GM18508 (cell line): ENCODE measurements around the gene MTA3.
"Not testable (repeated sequence)": the region's sequence is repeated elsewhere in the genome, so short reads cannot be mapped to it uniquely, and the experiment has no call there.

ENCODE experiments used
- ATAC-seq: cut with Tn5 transposase; IDR thresholded peaks from one replicate; pipeline ENCODE4 v1.9.1; 2021; ENCODE audit warnings: moderate number of reproducible peaks; ENCODE audit not compliant: insufficient read depth, unreplicated experiment

The MTA3 gene

DNA sequence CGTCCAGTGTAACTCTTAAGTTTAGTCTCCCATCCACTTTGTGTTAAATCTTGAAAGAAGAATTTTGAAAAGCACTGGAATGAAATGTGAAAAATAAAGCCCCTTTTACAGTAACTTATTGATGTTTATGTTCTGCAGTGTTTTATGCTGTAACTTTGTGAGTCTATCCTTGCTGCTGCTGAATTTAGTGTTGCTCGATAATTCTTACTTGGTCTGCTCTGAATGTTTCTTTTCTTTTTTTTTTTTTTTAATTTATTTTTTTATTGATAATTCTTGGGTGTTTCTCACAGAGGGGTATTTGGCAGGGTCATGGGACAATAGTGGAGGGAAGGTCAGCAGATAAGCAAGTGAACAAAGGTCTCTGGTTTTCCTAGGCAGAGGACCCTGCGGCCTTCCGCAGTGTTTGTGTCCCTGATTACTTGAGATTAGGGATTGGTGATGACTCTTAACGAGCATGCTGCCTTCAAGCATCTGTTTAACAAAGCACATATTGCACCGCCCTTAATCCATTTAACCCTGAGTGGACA lies 36.0 kb downstream of the MTA3 start:
- not testable (repeated sequence) for ATAC-seq

DNA sequence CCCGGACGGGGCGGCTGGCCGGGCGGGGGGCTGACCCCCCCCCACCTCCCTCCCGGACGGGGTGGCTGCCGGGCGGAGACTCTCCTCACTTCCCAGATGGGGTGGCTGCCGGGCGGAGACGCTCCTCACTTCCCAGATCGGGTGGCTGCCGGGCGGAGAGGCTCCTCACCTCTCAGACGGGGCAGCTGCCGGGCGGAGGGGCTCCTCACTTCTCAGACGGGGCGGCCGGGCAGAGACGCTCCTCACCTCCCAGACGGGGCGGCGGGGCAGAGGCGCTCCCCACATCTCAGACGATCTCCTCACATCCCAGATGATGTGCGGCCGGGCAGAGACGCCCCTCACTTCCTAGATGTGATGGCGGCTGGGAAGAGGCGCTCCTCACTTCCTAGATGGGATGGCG lies 37.7 kb downstream of the MTA3 start:
- ATAC-seq: not testable (repeated sequence)

GRCh38 chr2:42607101-42607637 lies 38.7 kb downstream of the MTA3 start:
- no peak for ATAC-seq

GRCh38 chr2:42613281-42614064 lies 45.0 kb downstream of the MTA3 start:
- ATAC-seq: no peak

GRCh38 chr2:42614838-42615237 lies 46.4 kb downstream of the MTA3 start:
- ATAC-seq: no peak

- ATAC-seq: no peak
Measured at GRCh38 chr2:42618116-42618515, 49.7 kb downstream of the MTA3 start.

DNA sequence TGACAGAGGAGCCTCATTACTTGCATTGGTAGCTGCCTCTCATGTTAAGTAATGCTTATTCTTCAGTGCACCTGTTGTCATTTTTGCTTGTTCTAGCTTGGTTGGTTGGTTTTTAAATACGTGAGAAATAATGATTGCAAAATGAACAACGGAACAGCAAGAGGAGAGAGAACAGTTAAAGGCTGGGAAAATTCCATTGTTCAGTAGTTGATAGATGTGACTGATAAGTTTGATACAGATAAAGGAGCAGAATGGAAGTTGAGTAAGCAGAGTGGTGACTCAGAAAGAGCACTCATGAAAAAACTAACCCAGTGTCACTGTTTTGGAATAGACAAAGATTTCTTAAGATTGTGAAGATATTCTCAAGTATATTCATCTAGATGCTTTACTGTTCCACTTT lies 50.5 kb downstream of the MTA3 start:
- no peak for ATAC-seq

GRCh38 chr2:42621626-42622025 lies 53.2 kb downstream of the MTA3 start:
- ATAC-seq: not testable (repeated sequence)

GRCh38 chr2:42622943-42623676 lies 54.7 kb downstream of the MTA3 start:
- no peak for ATAC-seq

GRCh38 chr2:42624047-42624446 lies 55.6 kb downstream of the MTA3 start:
- ATAC-seq: no peak

DNA sequence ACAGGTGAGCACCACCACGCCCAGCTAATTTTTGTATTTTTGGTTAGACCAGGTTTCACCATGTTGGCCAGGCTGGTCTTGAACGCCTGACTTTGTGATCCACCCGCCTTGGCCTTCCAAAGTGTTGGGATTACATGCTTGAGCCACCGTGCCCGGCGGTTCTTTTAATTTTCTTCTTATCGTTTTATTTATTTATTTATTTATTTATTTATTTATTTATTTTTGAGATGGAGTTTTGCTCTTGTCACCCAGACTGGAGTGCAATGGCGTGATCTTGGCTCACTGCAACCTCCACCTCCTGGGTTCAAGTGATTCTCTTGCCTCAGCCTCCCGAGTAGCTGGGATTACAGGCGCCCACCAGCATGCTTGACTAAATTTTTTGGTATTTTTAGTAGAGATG lies 59.6 kb downstream of the MTA3 start:
- ATAC-seq: not testable (repeated sequence)

DNA sequence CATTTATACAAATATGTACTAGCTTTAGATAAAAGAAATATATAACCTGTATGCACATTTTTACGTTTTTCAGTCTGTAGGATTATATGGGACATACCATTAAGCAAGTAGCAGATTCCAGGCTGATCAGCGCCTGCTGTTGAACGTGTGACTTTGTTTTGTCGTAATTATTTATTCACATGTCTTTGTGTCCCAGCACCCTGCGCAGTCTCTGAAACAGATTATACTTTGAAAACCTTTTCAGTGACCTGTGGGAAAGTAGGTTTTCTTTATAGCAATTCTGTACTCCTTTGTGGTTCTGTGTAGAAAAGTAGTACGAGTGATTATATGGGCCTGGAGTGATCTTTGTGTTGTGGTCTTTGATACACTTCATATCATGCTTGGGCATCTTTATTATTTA lies 68.5 kb downstream of the MTA3 start:
- no peak for ATAC-seq

DNA sequence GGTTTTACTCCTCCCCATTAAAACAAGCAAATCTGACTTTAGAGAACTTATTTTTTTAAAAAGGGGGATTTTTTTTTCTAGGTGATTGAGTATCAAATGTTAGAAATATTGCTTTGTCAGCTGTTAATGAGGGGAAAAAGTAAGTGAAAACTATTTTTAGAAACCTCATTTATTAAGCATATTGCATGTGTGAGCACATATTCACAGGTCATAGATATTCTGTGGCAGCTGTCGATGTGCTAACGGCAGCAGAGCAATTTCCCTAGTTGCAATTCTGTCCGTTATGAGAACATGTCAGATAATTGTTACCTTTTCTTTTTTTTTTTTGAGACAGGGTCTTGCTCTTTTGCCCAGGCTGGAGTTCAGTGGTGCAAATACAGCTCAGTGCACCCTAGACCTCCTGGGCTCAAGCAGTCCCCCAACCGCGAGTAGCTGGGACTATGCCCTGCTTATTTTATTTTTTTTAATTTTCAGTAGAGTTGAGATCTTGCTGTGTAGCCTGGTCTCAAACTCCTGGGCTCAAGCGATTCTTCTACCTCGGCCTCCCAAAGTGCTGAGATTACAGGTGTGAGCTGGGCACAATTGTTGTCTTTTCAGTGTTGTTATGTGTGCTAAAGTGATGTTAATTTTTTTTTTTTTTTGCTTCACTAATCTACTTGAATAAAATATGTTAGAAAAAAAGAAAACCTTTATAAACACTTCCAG lies 69.8 kb downstream of the MTA3 start:
- no peak for ATAC-seq

DNA sequence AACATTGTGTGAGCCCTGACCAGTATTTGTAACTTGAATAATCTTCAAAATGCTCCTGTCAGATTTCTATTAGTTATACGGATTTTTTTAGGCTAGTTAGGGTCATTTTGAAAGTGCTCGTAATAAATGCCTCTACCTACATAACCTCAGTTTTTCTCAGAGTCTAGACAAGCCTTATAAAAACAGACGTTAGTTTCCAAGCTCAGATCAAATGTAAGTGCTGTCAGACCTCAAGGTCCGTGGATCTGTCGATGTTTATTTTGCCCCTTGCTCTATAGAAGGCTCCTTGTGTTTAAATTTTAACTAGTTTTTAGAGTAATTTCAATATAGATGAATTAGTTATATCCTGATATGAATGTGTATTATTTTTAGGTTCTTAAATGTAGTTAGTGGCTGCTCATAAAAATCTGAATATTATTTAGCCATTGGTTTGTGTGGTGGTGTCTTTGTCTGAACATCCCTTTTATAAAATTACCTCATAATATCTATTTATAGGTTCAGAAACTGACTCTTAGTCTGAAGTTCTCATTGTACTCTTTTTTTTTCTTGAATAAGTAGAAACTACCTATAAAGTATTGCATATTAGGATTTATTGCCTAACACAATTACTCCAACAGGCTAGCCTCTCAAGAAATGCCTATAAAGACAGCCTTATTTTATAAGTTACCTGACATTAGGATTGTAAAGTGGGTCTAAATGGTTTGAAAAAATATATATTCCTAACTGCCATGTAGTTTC lies 71.1 kb downstream of the MTA3 start:
- no peak for ATAC-seq

DNA sequence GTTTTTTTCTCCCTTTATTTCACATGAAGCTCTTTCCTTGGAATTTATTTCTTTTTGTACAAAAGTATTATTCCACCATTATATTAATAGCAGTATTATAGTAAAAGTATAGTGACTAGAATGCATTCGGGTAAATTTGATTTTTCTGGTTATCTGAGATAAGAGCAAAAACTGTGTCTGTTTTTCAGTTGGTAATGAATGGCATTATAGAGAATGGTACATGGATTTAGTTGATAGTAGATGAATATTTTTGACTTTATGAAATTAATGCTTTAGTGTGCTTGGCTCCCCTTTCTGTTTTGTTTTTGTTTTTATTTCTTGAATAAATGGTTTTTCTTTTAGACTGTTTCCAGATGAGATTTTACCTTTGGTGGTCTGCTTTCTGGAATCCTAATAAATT lies 71.8 kb downstream of the MTA3 start:
- ATAC-seq: no peak

DNA sequence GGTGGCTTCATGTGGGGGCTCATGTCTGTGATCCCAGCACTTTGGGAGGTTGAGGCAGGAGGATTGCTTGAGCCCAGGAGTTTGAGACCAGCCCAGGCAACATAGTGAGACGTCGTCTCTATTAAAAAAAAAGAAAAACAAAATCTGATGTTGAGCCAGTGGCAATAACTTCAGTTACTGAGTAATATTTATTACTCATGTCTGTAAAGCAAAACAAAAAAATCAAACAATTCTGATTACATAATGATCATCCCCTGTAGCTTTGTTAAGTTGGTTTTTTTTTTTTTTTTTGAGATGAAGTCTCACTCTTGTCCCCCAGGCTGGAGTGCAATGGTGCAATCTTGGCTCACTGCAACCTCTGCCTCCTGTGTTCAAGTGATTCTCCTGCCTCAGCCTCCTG lies 73.9 kb downstream of the MTA3 start:
- not testable (repeated sequence) for ATAC-seq

- ATAC-seq: no peak
Measured at GRCh38 chr2:42645551-42645950, 77.1 kb downstream of the MTA3 start.

DNA sequence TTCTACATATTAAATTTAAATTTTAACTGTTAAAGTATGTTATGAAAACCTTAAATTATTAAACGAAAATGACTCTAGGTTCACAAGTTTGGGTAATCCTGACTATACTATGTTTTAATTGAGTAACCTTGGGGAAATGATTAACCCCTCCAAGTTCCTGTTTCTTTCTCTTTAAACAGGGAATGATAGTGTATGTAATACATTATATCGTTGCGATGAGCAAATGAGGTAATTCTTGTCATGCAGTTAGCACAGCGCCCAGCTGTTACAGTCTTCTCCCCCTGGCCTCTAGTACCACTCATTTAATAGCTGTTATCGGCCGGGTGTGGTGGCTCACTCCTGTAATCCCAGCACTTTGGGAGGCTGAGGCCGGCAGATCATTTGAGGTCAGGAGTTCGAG lies 80.4 kb downstream of the MTA3 start:
- ATAC-seq: no peak

DNA sequence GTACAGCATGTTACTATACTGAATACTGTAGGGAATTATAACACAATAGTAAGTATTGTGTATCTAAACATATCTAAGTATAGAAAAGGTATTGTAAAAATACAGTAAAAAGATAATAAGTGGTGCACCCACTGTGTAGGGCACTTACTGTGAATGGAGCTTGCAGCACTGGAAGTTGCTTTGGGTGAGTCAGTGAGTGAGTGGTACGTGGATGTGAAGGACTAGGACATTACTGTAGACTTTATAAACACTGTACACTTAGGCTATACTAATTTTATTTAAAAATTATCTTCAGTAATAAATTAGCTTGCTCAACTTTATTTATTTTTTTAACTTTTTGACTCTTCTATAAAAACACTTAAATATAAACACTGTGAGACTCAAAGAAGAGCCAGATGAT lies 82.6 kb downstream of the MTA3 start:
- no peak for ATAC-seq

- ATAC-seq: no peak
Measured at GRCh38 chr2:42652086-42652485, 83.7 kb downstream of the MTA3 start.
